Small intestine (tissue), 7 donors: ENCODE data around the gene NAP1L4. TPM values are rescaled to one million over a fixed set of nuclear protein-coding genes. Genes with fewer than 3 reads are reported as not detected.
A peak's percentile ranks its signal among the peaks of the same experiment; 100 is the strongest.
"Not testable (repeated sequence)": the region's sequence is repeated elsewhere in the genome, so short reads cannot be mapped to it uniquely, and the experiment has no call there.

Experiments used
- DNase-seq, 2 donors: peaks; one replicate each; pipeline versions ENCODE4 v3.0.0 to v3.0.0-alpha.2; 2013
- FAIRE-seq: peaks from 2 replicates; lab custom pipeline; 2012; peaks lifted over from hg19 to GRCh38; lab: Jason Lieb, UNC
- H3K27ac ChIP-seq, 3 donors: one replicate each; pipeline ENCODE4 v1.5.1; 2013; ENCODE audit warnings: low read length in 2 of 3, mild to moderate bottlenecking in 2 of 3, control low read depth in 1 of 3, inconsistent platforms in 1 of 3, low read depth in 1 of 3, moderate library complexity in 1 of 3
- H3K27me3 ChIP-seq, 3 donors: one replicate each; pipeline ENCODE4 v1.6.1; 2013; ENCODE audit warnings: low read length in 3 of 3, inconsistent platforms in 1 of 3; ENCODE audit not compliant: control insufficient read depth in 3 of 3, insufficient read depth in 3 of 3
- H3K36me3 ChIP-seq, 3 donors: one replicate each; pipeline ENCODE4 v1.6.1; 2013; ENCODE audit warnings: low read length in 3 of 3, inconsistent platforms in 1 of 3, low read depth in 1 of 3, mild to moderate bottlenecking in 1 of 3, moderate library complexity in 1 of 3; ENCODE audit not compliant: control insufficient read depth in 3 of 3, insufficient read depth in 2 of 3
- H3K4me1 ChIP-seq, 3 donors: one replicate each; pipeline ENCODE4 v1.6.1; 2013; ENCODE audit warnings: low read length in 2 of 3, inconsistent platforms in 1 of 3, low read depth in 1 of 3, mild to moderate bottlenecking in 1 of 3, moderate library complexity in 1 of 3; ENCODE audit not compliant: control insufficient read depth in 3 of 3, insufficient read depth in 2 of 3
- H3K4me3 ChIP-seq, 3 donors: one replicate each; pipeline ENCODE4 v1.5.1; 2013; ENCODE audit warnings: low read length in 3 of 3, control low read depth in 1 of 3, inconsistent platforms in 1 of 3, low read depth in 1 of 3, mild to moderate bottlenecking in 1 of 3, moderate library complexity in 1 of 3
- H3K9me3 ChIP-seq, 2 donors: one replicate each; pipeline ENCODE4 v1.6.1; 2013; ENCODE audit warnings: low read depth in 1 of 2, low read length in 1 of 2; ENCODE audit not compliant: control insufficient read depth in 2 of 2, insufficient read depth in 1 of 2
- WGBS, 3 donors: extraction: QIAGEN DNeasy Blood & Tissue Kit; methylation state at CpG; one replicate each; pipeline ENCODE4 v1.1.7; 2013; 5-methylcytosine and 5-hydroxymethylcytosine counted together
- polyA plus RNA-seq, 4 donors: library from polyadenylated mRNA; stranded (reverse) in 3 of 4; unstranded in 1 of 4; fragments of 200-250 nt in 3 of 4; fragments of 120-200 nt in 1 of 4; gene quantifications; one replicate each; pipeline versions ENCODE4 v1.2.1 to v1.2.3, GENCODE V29; 2013
- donor health status: healthy with polysubstance abuse.
- donor health status: control.
- donor health status: control.
- donor health status: Bipolar disorder and iron deficiency.
- donor health status: healthy.

NAP1L4 gene
- polyA plus RNA-seq, 4 donors, result 75.1 to 108 (median 84.6) TPM

DNA sequence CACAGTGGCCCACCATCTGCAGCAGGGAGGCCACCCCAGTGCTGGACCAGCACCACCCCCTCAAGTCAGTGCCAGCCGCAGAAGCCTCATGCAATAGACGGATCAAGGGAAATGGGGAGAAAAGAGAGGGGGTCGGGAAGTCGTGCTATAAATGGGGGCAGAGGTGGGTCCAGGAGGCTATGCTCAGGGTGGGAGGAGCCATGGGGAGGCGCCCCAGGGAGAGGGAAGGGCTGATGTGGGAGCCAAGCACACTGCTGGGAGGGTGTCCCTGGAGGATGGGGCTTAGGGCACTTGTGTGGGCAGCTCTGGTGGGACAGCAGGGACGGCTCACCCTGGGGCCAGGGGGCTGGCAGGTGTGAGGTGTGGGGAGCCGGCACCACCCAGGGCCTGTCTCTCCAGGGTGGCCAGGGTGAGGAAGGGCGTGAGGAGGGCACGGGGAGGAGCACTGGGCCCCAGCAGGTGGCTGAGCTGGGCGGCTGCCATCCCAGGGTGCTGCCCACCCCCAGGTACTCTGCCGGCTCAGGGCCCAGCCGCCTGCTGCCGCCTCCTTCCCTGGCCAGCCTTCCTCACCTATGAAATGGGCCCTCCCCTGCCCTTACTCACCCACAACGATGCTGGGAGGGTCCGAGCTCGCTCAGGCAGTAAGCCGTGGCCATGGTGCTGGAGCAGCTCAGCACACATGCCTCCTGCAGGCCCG is 80.9 kb downstream of the NAP1L4 start:
- Histone ChIP-seq H3K4me3 (no peak overlapping the region), H3K27me3 (peaks cover 0 to 16% (median 0%) of the 10 kb centered on the region in 3 donors), H3K9me3 (peaks cover 0 to 6% of the 10 kb centered on the region in 2 donors), H3K4me1 (peaks cover 0 to 46% (median 3%) of the 10 kb centered on the region in 3 donors), H3K27ac (peak overlapping the region; percentile 81 to 97 (median 95)), H3K36me3 (peaks cover 0 to 20% (median 8%) of the 10 kb centered on the region in 3 donors)
- WGBS, 3 donors, result 23 to 67% (median 51%) methylated on average over 11 to 18 of the region's 18 CpGs
- peak in 1 of 2 donors; percentile 17 for DNase-seq
- no peak for FAIRE-seq

DNA sequence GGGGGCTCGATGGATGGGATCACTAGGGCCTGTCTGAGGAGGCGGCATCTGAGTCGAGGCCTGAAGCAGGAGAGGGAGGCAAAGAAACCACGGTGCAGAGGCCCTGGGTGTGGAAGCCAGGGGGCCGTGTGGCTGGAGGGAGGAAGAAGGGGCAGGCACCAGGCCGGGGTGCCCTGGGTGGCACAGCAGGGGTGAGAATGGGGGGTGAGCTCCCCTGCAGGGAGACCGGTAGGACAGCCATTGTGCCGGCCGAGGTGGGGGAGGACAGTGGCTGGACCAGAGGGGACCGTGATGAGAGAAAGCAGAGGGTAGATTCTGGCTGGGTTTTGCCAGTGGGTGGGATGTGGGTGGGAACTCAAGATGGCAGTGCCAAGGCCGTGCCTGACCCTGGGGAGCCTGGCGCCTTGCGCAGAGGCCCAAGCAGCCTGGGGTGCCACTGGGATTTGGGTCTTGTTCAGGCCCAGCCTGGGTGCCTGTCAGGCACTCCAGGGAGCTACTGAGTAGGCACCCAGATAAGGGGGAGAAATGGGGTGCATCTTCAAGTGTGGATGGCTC is 81.7 kb downstream of the NAP1L4 start:
- Histone ChIP-seq H3K36me3 (peaks cover 0 to 17% (median 8%) of the 10 kb centered on the region in 3 donors), H3K9me3 (peaks cover 0 to 6% of the 10 kb centered on the region in 2 donors), H3K4me3 (no peak overlapping the region), H3K27ac (peak overlapping the region in 2 of 3 donors; percentile 95 to 97), H3K27me3 (peaks cover 0 to 16% (median 0%) of the 10 kb centered on the region in 3 donors), H3K4me1 (peaks cover 0 to 46% (median 3%) of the 10 kb centered on the region in 3 donors)
- FAIRE-seq (no peak), DNase-seq (no peak)
- 86 to 87% (median 87%) methylated on average over 10 to 13 of the region's 13 CpGs for WGBS, 3 donors

DNA sequence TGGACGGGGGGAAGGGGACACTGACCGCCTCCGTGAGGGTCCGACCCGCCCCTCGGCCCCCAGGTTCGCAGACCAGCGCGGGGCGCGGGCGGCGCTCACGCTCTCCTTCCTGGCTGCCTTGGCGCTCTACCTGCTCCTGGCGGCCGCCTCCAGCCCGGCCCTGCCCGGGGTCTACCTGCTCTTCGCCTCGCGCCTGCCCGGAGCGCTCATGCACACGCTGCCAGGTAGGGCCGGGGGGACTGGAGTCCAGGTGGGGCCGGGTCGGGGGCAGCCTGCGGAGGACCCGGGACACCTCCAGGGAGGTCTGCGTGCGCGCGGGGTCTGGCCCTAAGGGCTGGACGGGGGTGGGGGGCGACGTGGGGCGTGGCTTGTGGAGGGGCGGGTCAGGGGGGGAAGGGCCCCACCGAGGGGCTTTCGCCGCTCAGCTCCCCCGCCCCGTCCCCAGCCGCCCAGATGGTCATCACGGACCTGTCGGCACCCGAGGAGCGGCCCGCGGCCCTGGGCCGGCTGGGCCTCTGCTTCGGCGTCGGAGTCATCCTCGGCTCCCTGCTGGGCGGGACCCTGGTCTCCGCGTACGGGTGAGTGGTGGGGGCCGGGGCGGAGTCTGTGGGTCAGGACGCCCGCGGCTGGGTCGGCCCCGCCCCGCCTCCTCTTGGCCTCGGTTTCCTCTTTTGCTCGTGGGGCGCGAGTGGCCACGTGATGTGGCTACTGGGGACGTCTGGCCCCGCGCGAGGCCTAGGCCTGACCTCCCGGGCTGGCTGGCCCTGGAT is 82.8 kb downstream of the NAP1L4 start:
- Histone ChIP-seq H3K36me3 (peaks cover 0 to 16% (median 8%) of the 10 kb centered on the region in 3 donors), H3K27me3 (peaks cover 0 to 16% (median 0%) of the 10 kb centered on the region in 3 donors), H3K9me3 (peaks cover 0 to 6% of the 10 kb centered on the region in 2 donors), H3K4me3 (no peak overlapping the region), H3K27ac (no peak overlapping the region), H3K4me1 (peaks cover 0 to 45% (median 3%) of the 10 kb centered on the region in 3 donors)
- DNase-seq, result peak in 1 of 2 donors; percentile 16
- no peak for FAIRE-seq
- WGBS, 3 donors, result 46 to 85% (median 75%) methylated on average over 46 to 78 of the region's 78 CpGs

DNA sequence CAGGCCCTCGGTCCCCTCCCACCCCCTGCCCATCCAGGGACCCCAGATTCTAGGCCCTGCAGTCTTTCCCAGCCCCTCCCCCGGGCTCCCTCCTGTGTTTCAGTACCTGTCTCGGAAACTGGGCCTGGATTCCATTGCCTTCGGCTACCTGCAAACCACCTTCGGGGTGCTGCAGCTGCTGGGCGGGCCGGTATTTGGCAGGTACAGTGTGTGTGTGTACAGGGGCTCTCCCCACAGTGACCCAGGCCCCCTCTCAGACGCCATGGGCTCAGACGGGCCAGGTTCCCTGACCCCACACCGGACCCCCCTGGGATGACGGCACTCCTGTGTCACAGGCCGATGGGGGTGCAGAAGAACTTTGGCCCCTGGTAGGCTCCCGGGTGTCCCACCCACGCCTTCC is 84.0 kb downstream of the NAP1L4 start:
- peaks cover 0 to 16% (median 8%) of the 10 kb centered on the region in 3 donors for H3K36me3 ChIP-seq
- H3K4me1 ChIP-seq, result peaks cover 0 to 45% (median 3%) of the 10 kb centered on the region in 3 donors
- H3K27ac ChIP-seq, result no peak overlapping the region
- peaks cover 0 to 16% (median 0%) of the 10 kb centered on the region in 3 donors for H3K27me3 ChIP-seq
- no peak overlapping the region for H3K4me3 ChIP-seq
- no peak for FAIRE-seq
- DNase-seq, result no peak
- 82 to 90% (median 87%) methylated on average over 14 of the region's 14 CpGs for WGBS, 3 donors
- peaks cover 0 to 6% of the 10 kb centered on the region in 2 donors for H3K9me3 ChIP-seq

DNA sequence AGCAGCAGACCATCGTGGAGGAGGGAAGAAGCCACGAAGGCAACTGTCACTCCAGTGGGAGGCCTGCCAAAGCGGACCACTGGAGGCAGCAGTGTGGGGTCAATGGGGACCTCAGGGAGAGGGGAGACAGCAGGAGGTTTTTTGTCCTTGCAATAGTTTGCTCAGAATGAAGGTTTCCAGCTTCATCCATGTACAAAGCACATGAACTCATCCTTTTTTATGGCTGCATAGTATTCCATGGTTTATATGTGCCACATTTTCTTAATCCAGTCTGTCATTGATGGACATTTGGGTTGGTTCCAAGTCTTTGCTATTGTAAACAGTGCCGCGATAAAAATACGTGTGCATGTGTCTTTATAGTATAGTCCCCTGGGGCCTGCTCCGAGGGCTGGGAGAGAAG is 86.8 kb downstream of the NAP1L4 start:
- Histone ChIP-seq H3K27me3 (peaks cover 0 to 16% (median 0%) of the 10 kb centered on the region in 3 donors), H3K4me1 (peaks cover 0 to 36% (median 4%) of the 10 kb centered on the region in 3 donors), H3K36me3 (peaks cover 0 to 12% (median 8%) of the 10 kb centered on the region in 3 donors)
- not testable (repeated sequence) for H3K4me3 ChIP-seq, H3K27ac ChIP-seq, H3K9me3 ChIP-seq, DNase-seq, FAIRE-seq
- WGBS, 3 donors, result 84 to 89% (median 87%) methylated on average over 7 of the region's 7 CpGs

DNA sequence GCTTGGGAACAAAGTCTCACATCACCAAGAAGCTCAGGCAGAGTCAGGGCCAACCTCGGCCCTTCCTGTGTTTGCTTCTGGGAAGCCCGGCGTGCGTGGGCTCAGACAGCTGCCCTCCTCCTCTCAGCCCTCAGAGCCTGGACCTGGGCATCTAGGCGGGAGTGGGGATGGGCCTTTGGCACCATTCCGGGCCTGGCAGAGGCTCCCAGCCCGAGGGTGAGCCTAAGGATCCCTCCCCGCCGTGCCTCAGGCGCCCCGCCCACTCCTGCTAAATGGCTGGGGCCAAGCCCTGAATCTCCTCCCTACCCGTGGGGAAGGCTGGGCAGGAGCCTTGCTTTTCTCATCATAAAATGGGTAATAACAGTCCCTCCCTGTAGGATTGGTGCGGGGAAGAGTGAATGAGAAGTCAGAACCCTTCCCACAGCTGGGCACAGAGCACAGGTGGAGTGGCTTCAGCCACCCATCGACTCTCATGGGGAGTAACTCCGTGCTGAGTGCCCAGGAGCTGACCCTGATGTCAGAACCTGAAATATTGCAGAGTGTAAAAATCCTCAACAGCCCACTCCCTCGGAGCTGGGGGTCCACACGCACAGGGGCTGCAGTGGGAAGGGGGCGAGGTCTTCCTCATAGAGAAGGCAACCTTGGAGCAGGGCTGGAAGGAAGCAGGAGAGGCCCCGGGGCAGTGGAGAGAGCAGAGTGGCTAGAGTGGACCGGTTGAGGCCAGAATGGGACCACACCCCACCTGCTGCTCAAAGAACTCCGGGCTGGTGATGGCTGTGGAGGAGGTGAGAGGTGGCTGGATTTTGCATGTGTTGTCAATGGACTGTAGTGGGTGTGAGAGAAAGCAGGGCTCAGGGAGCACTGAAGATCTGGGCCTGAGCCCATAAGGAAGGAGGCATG is 87.7 kb downstream of the NAP1L4 start:
- 23 to 57% (median 38%) methylated on average over 21 of the region's 21 CpGs for WGBS, 3 donors

DNA sequence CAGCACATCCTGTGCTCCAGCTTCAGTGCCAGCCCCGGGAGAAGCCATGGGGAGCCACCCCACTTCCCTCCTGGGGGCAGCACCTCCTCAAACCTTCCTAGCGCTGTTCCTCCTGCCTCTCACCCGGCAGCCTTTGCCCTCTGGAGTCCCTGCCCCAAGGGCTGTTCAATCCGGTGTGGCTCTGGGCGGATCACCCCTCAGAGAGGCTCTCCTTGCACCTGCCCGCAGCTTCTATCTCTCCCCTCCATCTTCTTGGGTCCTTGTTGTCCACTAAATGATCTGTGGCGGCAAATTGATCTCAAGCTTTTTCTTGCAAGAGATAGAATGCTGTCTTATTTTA is 88.5 kb downstream of the NAP1L4 start:
- DNase-seq (peak; percentile 57 to 89), FAIRE-seq (no peak)
- 11 to 55% (median 32%) methylated on average over 7 of the region's 7 CpGs for WGBS, 3 donors
- Histone ChIP-seq H3K4me3 (peak overlapping the region in 2 of 3 donors; percentile 72 to 73), H3K36me3 (peaks cover 0 to 12% (median 5%) of the 10 kb centered on the region in 3 donors), H3K27me3 (peaks cover 0 to 6% (median 0%) of the 10 kb centered on the region in 3 donors), H3K27ac (peak overlapping the region; percentile 76 to 93 (median 87)), H3K9me3 (peaks cover 0 to 6% of the 10 kb centered on the region in 2 donors), H3K4me1 (peaks cover 4 to 32% (median 4%) of the 10 kb centered on the region in 3 donors)

More for the DNA sequence above, 87.7 kb downstream of the NAP1L4 start:
- Histone ChIP-seq H3K4me1 (peaks cover 4 to 36% (median 4%) of the 10 kb centered on the region in 3 donors), H3K27ac (peak overlapping the region; percentile 76 to 93 (median 87)), H3K9me3 (peaks cover 0 to 6% of the 10 kb centered on the region in 2 donors), H3K4me3 (peak overlapping the region in 2 of 3 donors; percentile 72 to 73), H3K36me3 (peaks cover 0 to 12% (median 8%) of the 10 kb centered on the region in 3 donors), H3K27me3 (peaks cover 0 to 10% (median 0%) of the 10 kb centered on the region in 3 donors)
- no peak for FAIRE-seq
- DNase-seq, result peak; percentile 57 to 94
